ENCODE data around the gene TRAPPC2L.
"Not testable (repeated sequence)": the region's sequence is repeated elsewhere in the genome, so short reads cannot be mapped to it uniquely, and the experiment has no call there.

Gene TRAPPC2L

DNA sequence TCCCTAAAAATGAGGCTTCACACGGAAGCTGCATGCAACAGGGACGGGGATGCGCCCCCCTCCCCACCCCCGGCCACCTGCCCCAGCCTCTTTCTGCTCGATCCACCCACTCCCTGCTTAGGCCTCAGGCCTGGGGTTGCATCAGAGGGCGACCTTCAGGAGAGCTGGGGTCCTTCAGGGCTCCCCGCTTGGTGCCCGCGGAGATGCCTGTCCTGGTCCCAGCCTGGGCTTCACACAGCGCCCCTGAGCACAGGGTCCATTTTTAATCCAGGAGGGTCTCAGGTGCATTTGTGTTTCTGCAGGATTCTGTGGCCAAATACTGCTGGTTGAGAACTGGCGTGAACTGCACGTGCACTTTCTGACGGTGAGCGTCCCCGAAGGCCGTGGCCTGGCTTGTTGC, 37.8 kb upstream of the TRAPPC2L start:
- DNase-seq, result no peak

GRCh38 chr16:88820385-88821025, 36.4 kb upstream of the TRAPPC2L start:
- DNase-seq, result no peak

DNA sequence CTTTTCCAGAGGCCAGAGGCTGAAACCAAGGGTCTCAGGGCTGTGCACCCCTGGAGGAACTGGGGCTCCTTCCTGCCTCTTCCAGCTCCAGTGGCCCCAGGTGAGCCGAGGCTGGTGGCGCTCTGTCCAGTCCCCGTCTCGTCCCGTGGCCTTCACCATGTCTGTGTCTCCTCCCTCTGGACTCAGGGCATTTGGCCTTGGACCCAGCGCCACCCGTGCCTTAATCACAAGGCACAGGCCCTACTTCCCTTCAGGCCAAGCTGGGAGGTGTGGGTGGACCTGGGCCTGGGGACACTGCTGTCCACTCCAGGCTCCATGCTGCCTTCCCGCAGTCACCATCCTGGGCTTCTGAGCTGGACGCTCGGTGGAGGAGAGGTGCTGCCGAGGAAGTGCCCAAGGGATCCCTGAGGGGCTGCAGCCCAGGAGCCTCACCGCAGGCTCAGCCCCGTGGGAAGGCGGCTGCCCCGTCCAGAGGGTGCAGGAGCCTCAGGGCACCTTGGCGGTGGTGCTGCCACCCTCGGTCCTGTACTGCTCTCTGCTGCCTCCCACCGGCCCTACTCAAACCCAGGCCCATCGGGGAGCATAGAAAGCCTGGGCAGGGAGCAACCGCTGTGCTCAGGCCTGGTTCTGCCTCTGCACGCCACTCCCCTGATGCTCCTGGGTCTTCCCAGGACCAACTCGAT, 35.6 kb upstream of the TRAPPC2L start:
- DNase-seq, result no peak

GRCh38 chr16:88822281-88823040, 34.5 kb upstream of the TRAPPC2L start:
- DNase-seq, result no peak

- not testable (repeated sequence) for DNase-seq
These were observed 33.3 kb upstream of the TRAPPC2L start for GRCh38 chr16:88823646-88824045.

DNA sequence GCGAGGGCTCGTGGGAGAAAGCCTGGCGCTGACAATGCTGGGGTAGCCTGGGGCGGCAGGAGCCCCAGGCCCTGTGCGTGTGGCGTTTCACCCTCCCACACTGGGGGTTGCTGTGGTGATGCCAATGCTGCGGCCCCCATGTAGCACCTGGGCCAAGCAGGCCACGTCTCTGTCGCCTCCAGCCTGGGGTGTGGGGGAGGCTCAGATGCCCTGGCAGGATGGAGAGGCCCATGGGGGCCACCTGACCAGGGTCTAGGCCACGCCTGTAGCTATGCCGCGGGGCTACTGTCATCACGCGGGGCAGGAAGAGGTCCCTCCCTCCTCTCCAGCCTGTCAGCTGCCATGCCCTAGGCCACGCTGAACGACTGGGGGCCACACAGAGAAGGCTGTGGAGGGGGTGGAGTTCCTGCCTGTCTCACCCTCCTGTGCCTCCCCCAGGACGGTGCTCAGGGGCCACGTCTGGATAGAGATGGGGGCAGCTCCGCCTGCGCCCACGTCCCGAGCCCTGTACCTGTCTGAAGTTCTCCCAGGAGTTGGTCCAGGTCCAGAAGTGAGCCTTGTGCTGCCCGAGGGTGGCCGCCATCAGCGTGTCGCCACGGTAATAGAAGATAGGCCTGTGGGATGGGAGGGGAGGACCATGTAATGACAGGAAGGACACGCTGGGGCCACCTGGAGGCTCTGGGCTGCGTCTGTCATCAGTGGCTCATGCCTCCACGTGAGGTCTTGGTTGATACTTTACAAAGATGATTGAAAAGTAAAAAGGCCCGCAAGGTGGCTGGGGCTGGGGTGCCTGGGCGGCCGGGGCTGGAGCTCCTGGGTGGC, 32.5 kb upstream of the TRAPPC2L start:
- DNase-seq, result no peak

- no peak for DNase-seq
These were observed 31.8 kb upstream of the TRAPPC2L start for GRCh38 chr16:88825146-88825545.

GRCh38 chr16:88826070-88826840, 30.7 kb upstream of the TRAPPC2L start:
- DNase-seq, result no peak

DNA sequence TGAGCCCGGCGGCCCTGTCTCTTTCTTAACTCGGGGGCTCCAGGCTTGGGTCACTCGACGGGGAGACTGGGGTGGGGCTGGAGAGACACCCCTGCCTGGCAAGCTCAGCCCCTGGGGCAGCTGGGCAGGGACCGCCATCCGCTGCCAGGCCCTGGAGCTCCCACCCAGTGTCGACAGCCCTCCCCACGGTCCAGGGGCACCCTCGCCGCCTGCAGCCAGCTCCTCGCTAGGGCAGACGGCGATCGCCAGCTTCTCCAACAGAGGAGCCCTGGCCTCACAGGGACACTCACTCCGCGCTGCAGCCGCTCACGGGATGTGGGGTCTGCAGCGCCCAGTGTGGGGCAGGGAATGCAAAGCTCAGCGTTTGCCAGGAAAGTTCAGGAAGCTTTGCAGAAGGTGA, 29.2 kb upstream of the TRAPPC2L start:
- DNase-seq, result no peak

DNA sequence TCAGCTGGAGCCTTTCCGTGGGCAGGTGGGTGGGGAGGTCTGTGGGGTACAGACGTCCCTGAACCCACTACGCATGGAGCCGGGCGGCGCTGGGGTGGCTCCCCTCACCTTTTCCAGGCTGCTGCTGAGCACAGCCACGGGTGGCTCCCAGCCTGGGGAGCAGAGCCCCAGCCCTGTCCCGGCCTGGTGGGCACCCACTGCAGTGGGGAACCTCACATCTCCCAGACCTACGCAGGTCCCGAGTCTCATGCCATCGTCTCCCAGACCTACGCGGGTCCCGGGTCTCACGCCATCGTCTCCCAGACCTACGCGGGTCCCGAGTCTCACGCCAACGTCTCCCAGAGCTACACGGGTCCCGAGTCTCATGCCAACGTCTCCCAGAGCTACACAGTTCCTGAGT, 28.2 kb upstream of the TRAPPC2L start:
- no peak for DNase-seq

- no peak for DNase-seq
These were observed 26.7 kb upstream of the TRAPPC2L start for GRCh38 chr16:88830258-88830657.

DNA sequence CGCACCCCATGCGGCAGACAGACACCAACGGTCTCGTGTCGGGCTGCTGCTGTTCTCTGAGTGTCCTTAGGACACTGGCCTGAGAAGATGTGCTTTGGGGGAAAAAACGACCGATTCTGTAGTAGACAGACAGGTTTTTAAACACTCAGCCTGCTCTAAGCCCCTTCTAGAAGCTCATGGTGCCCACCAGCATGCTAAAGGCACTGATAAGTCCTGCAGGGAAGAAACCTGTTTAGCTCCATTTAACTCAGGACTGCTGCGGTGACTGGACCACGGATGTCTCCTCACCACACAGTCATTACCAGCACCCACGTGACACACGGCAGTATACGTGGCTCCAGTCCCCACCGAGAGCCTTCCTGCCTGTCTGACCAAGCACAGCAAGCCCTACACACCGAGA, 26.1 kb upstream of the TRAPPC2L start:
- no peak for DNase-seq

- no peak for DNase-seq
These were observed 25.1 kb upstream of the TRAPPC2L start for GRCh38 chr16:88831838-88832237.

GRCh38 chr16:88833086-88833485, 23.8 kb upstream of the TRAPPC2L start:
- no peak for DNase-seq

DNA sequence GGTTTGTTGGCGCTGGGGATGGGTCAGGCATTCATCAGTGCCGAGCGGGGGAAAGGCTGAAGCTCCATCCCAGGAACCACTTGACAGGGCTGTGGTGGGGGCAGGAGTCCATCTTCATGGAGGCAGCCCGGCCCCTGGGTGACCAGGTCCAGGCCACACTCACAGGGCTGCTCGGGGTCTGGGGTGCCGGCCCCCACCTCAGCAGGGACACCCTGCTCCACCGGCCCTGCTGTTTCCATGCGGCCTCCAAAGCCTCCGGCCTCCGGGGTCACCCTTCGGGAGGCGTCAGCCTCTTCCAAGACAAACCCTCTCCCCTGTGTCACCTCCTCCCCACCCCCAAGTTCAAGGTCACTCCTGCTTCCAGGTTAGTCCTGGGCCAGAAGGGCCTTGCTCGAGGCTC, 22.3 kb upstream of the TRAPPC2L start:
- DNase-seq, result no peak

DNA sequence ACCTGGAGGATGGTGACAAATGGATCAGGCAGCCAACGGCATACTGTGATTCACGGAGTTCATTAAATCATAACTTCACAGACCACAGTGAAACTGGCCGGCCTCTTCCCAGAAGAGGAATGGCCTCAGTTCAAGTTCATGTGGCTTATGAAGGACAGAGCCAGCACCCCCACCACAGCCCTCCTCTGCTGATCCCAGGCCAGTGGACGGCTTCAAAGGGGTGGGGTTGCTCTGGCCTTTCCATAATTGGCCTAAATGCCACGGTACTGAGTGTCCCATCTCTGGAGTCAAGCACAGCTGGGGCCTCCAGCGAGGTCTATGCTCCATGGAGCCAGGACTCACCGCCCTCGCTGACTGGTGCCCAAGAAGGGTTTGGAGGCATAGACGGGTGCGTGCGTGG, 21.5 kb upstream of the TRAPPC2L start:
- no peak for DNase-seq

- no peak for DNase-seq
These were observed 21.1 kb upstream of the TRAPPC2L start for GRCh38 chr16:88835818-88836217.

DNA sequence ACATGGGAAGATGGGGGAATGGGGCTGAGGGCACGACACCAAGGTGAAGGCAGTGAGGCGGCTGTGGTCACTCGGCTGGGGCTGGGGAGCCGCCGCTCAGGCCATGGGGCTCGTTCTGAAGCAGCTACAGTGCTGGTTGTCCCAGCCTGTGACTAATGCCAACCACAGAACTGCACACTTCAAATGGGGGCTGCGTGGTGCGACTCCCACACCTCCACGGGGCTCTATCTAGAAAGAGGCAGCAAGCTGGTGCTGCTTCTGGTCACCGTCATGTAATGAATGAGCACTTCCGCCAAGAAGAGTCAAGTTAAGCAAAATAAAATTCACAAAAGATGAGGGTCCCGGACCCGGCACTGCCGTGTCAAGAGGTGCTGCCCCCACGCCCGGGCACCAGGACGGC, 20.1 kb upstream of the TRAPPC2L start:
- DNase-seq, result no peak

DNA sequence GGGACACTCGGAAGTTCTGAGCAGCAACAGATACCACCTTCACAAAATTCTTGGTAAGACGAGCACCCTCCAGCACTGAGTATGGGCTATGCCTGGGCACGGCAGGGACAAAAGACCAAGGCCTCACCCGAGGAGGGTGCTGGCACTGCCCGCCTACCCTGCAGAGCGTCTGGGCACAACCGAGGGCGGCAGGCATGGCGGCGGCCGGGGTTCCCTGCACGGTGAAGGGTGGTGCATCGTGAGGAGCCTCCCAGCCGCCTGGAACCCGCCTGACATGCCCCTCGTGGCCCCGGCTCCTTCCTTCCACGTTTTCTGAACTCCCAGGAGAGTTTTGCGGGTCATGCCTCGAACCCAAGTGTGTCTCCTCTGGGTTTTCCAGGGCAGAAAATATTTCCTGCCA, 19.1 kb upstream of the TRAPPC2L start:
- DNase-seq, result no peak

DNA sequence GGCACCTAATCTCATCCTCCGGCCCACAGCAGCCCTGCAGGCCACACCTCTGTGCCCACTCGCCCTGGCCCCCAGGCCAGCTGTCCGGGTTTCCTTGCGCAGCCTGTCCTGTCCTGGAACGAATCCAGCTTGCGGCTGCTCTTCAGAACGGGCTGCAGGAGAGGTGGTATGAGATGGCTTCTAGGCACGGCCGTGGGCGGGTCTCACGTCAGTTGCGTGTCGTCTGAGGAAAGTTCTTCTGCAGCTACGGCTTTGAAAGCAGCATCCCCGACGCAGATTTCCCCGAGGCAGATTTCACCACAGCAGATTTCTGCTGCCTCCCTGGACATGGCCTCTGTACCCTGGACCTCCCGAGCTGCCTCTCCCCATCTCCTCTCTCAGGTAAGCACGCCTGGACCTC, 18.4 kb upstream of the TRAPPC2L start:
- no peak for DNase-seq

DNA sequence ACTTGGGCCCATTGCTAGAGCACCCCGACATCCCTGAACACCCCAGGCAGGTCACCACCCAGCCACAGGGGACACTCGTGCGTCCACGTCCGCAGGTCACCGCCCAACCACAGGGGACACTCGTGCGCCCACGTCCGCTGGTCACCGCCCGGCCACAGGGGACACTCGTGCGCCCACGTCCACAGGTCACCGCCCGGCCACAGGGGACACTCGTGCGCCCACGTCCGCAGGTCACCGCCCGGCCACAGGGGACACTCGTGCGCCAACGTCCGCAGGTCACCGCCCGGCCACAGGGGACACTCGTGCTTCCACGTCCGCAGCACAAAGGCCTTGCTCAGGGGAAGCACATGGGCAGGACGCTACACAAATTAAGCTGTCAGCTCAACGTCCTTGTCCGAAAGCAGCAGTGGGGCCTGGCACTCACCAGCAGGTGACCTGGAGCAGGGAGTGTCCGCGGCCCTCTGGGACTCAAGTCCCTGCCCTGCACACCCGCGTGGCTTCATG, 17.8 kb upstream of the TRAPPC2L start:
- no peak for DNase-seq

All from NCI-H2081 treated with DMSO at 0.1 percent for 48 hours (cell line).